GM12878 (cell line): ENCODE results near the gene SMOC1. TPM values are rescaled to one million over a fixed set of nuclear protein-coding genes. Genes with fewer than 3 reads are reported as not detected.

Experiments
- ATAC-seq: fragments of 200-7000 bp; cut with Tn5 transposase; 3 replicates; pipeline ENCODE4 v1.9.1; 2020; ENCODE audit warnings: mild to moderate bottlenecking, moderate library complexity
- BruUV-seq: library from RNA; stranded (reverse); fragments of 400-500 nt; replicated peaks from 2 replicates; lab custom pipeline; 2021; lab: Mats Ljungman, UMichigan
- CTCF ChIA-PET: fragments of 300-600 bp; sonication (Branson Sonifier 250); formaldehyde crosslinking; extraction: SDS; loops from one replicate; lab custom pipeline; 2021; ENCODE audit warnings: inconsistent platforms; lab: Yijun Ruan, JAX
- POLR2A ChIA-PET: fragments of 350-600 bp; formaldehyde crosslinking; extraction: SDS; loops from one replicate; lab custom pipeline; 2021; ENCODE audit warnings: inconsistent platforms; lab: Charles Lee
- RAD21 ChIA-PET: fragments of 300-600 bp; sonication (Branson Sonifier 250); formaldehyde crosslinking; loops from one replicate; lab custom pipeline; 2023; ENCODE audit warnings: antibody characterized with exemption; ENCODE audit not compliant: unreplicated experiment; lab: Charles Lee
- SMC1A ChIA-PET: fragments of 300-600 bp; sonication (Branson Sonifier 250); formaldehyde crosslinking; loops from one replicate; lab custom pipeline; 2023; ENCODE audit not compliant: unreplicated experiment, uncharacterized antibody; lab: Charles Lee
- DNase-seq: peaks from one replicate; pipeline ENCODE4 v3.0.0-alpha.2; 2011; ENCODE audit warnings: low read depth, low spot score
- FAIRE-seq: peaks from 3 replicates; lab custom pipeline; 2011; peaks lifted over from hg19 to GRCh38; lab: Jason Lieb, UNC
- H2AFZ ChIP-seq: 2 replicates; pipeline ENCODE4 v1.6.0; 2011; ENCODE audit warnings: low read depth, low read length, control low read depth; ENCODE audit not compliant: control insufficient read depth
- H3K27ac ChIP-seq: 2 replicates; pipeline ENCODE4 v1.5.1; 2011; ENCODE audit warnings: control low read depth; ENCODE audit not compliant: control insufficient read depth, insufficient read depth
- H3K27me3 ChIP-seq, 2 experiments: replicated peaks in 1 of 2; 2 replicates each; pipeline versions ENCODE4 v1.6.0 to v1.6.1; 2011; ENCODE audit warnings: low read length in 1 of 2; ENCODE audit not compliant: control insufficient read depth in 2 of 2, insufficient read depth in 2 of 2
- H3K36me3 ChIP-seq, 2 experiments: 2 replicates each; pipeline ENCODE4 v1.5.1; 2011; ENCODE audit warnings: low read length in 1 of 2; ENCODE audit not compliant: control insufficient read depth in 2 of 2, insufficient read depth in 2 of 2
- H3K4me1 ChIP-seq: 2 replicates; pipeline ENCODE4 v1.6.1; 2011; ENCODE audit warnings: mild to moderate bottlenecking, low read length, moderate library complexity, mixed read lengths; ENCODE audit not compliant: control insufficient read depth, insufficient read depth
- H3K4me2 ChIP-seq: 2 replicates; pipeline ENCODE4 v1.6.0; 2011; ENCODE audit warnings: control low read depth; ENCODE audit not compliant: control insufficient read depth, insufficient read depth
- H3K4me3 ChIP-seq: fragments of 200-600 bp; sonication (generic); 2 replicates; pipeline ENCODE4 v1.5.1; 2016
- H3K79me2 ChIP-seq: 2 replicates; pipeline ENCODE4 v1.6.0; 2011; ENCODE audit warnings: low read length; ENCODE audit not compliant: control insufficient read depth, insufficient read depth
- H3K9ac ChIP-seq: 2 replicates; pipeline ENCODE4 v1.8.0; 2011; ENCODE audit warnings: low read length, control low read depth, mixed read lengths; ENCODE audit not compliant: control insufficient read depth, insufficient read depth
- H3K9me3 ChIP-seq: replicated peaks from 3 replicates; pipeline ENCODE4 v1.5.1; 2011; ENCODE audit warnings: mild to moderate bottlenecking, low read length; ENCODE audit not compliant: control insufficient read depth, insufficient read depth
- H4K20me1 ChIP-seq: 2 replicates; pipeline ENCODE4 v1.6.0; 2011; ENCODE audit not compliant: control insufficient read depth, insufficient read depth
- BCLAF1 ChIP-seq: fragments of 450-650 bp; IDR thresholded peaks from 2 replicates; pipeline ENCODE4 v1.6.1; 2017; ENCODE audit warnings: antibody characterized with exemption, mild to moderate bottlenecking, moderate library complexity
- BHLHE40 ChIP-seq, 2 experiments: fragments of 450-650 bp in 1 of 2; IDR thresholded peaks; 2 replicates each; pipeline ENCODE4 v1.6.1; 2011 to 2017; ENCODE audit warnings: low read depth in 2 of 2, borderline replicate concordance in 1 of 2, improper control_type of control experiment in 1 of 2, low read length in 1 of 2, mild to moderate bottlenecking in 1 of 2
- HDGF ChIP-seq: fragments of 450-650 bp; IDR thresholded peaks from 2 replicates; pipeline ENCODE4 v1.6.1; 2016; ENCODE audit warnings: antibody characterized with exemption
- PKNOX1 ChIP-seq: fragments of 450-650 bp; IDR thresholded peaks from 2 replicates; pipeline ENCODE4 v1.6.1; 2016; ENCODE audit warnings: mild to moderate bottlenecking
- RELA ChIP-seq: fragments of 450-650 bp; IDR thresholded peaks from 2 replicates; pipeline ENCODE4 v1.8.0; 2014; ENCODE audit warnings: borderline replicate concordance; ENCODE audit not compliant: partially characterized antibody
- ZBTB4 ChIP-seq: fragments of 450-650 bp; formaldehyde crosslinking; IDR thresholded peaks from 2 replicates; pipeline ENCODE4 v1.4.0; 2022; ENCODE audit warnings: mild to moderate bottlenecking, moderate library complexity
- ZBTB40 ChIP-seq: fragments of 450-650 bp; IDR thresholded peaks from 2 replicates; pipeline ENCODE4 v1.6.1; 2016; ENCODE audit warnings: mild to moderate bottlenecking, moderate library complexity, borderline replicate concordance
- ZZZ3 ChIP-seq: IDR thresholded peaks from 2 replicates; pipeline ENCODE4 v1.6.1; 2011; ENCODE audit warnings: low read depth; ENCODE audit not compliant: control insufficient read depth, insufficient read length
- WGBS: methylation state at CpG from one replicate; pipeline ENCODE4 v1.1.6; 2016; ENCODE audit warnings: low lambda C conversion rate; ENCODE audit not compliant: insufficient replicate concordance, insufficient coverage; ENCODE audit errors: missing lambda C conversion rate; 5-methylcytosine and 5-hydroxymethylcytosine counted together
- in situ Hi-C: fragments of 300-500 bp; cut with MboI; formaldehyde crosslinking; loops from 9 replicates; pipeline ENCODE4 v1.14.3; 2018; ENCODE audit warnings: mixed read lengths
- intact Hi-C: fragments of 100-400 bp; cut with micrococcal nuclease; formaldehyde crosslinking; loops from one replicate; pipeline ENCODE4 v1.14.2; 2022; ENCODE audit not compliant: unreplicated experiment
- polyA plus RNA-seq, 11 experiments: library from polyadenylated mRNA; depleted of rRNA in 4 of 11; unstranded in 6 of 11; stranded (reverse) in 5 of 11; fragments of >200 nt; fragmentation: Nextera tagmentation in 4 of 11; fragmentation: Illumina TruSeq in 1 of 11; extraction: Ambion mirVana in 4 of 11; extraction: Trizol in 1 of 11; gene quantifications; 1 replicate in 1 of 11; 2 replicates in 10 of 11; pipeline versions ENCODE4 v1.2.1 to v1.2.3, GENCODE V29; 2011 to 2016; ENCODE audit warnings: inconsistent platforms in 2 of 11, missing spikeins in 2 of 11, low read depth in 1 of 11
- total RNA-seq, 4 experiments: library from RNA; depleted of rRNA in 3 of 4; stranded (reverse); fragments of >200 nt in 3 of 4; fragmentation: Illumina TruSeq in 1 of 4; extraction: Trizol in 1 of 4; gene quantifications; 2 replicates each; pipeline versions ENCODE4 v1.2.1 to v1.2.3, GENCODE V29; 2013 to 2021

Gene SMOC1
- total and polyA plus RNA-seq, 10 of the 15 experiments (the other 5 are each of a cell fraction or from before 2014, with no cell fraction given): 0.03 to 0.26 (median 0.14) TPM; not detected in 7

- SMC1A ChIA-PET: no interaction called here
- no peak overlapping the region for H2AFZ ChIP-seq
- no peak for ATAC-seq
- H3K27me3 ChIP-seq: peaks cover 3 to 6% of the 10 kb centered on the region in 2 experiments
- H3K9ac ChIP-seq: no peak overlapping the region
- POLR2A ChIA-PET: no interaction called here
- FAIRE-seq: no peak
- no peak overlapping the region for H3K4me2 ChIP-seq
- no peak overlapping the region for H3K27ac ChIP-seq
- no TSS peak for BruUV-seq
- RAD21 ChIA-PET: no interaction called here
- H4K20me1 ChIP-seq: no peaks in the 10 kb centered on the region
- H3K36me3 ChIP-seq: no peaks in the 10 kb centered on the region
- no peaks in the 10 kb centered on the region for H3K79me2 ChIP-seq
- no peak overlapping the region for H3K4me3 ChIP-seq
- 13% methylated on average over 8 of the region's 8 CpGs for WGBS
- intact Hi-C loops: no loop called here
- no peaks in the 10 kb centered on the region for H3K4me1 ChIP-seq
- in situ Hi-C loops: no loop called here
- DNase-seq: no peak
- CTCF ChIA-PET: interaction anchor here (0.6 kb wide), 1 partner anchor 164 kb away, joined by 3 read pairs; no protein-coding TSS in a partner anchor
- no peaks in the 10 kb centered on the region; the same call in 2 of the 3 replicates for H3K9me3 ChIP-seq
- TF ChIP-seq BHLHE40 (IDR thresholded peaks at IDR 0.05; ENCODE audit: borderline replicate concordance in 1 of 2, low read depth in 2 of 2, low read length in 1 of 2) (no peak), ZZZ3 (no peak), ZBTB40 (no peak), RELA (no peak), BCLAF1 (no peak), ZBTB4 (CRISPR knock-in tag) (no peak), HDGF (no peak), PKNOX1 (no peak)
Observed at GRCh38 chr14:69865701-69866365, 13.4 kb upstream of the SMOC1 start.
